ENCODE data around the gene BBS7. TPM values are rescaled to one million over a fixed set of nuclear protein-coding genes. Genes with fewer than 3 reads are reported as not detected.

BBS7 gene
- total RNA-seq, 4 donors from 2014 or later: 12.6 to 17.6 (median 14.0) TPM

- 20 to 46% methylated on average over 8 of the region's 8 CpGs for whole genome bisulfite sequencing, 2 donors (ENCODE audit: low coverage in 1 of 2)
- Histone ChIP-seq H3K4me3 (peak overlapping the region; percentile 74 to 83 (median 82)), H3K27ac (peak overlapping the region; percentile 80 to 92 (median 90)), H3K9me3 (no peaks in the 10 kb centered on the region), H3K4me1 (peaks cover 4 to 13% (median 8%) of the 10 kb centered on the region in 4 donors), H3K36me3 (peaks cover 0 to 19% (median 4%) of the 10 kb centered on the region in 4 donors), H3K27me3 (no peaks in the 10 kb centered on the region)
- in situ Hi-C loops (cut with MboI; ENCODE audit: low pct_ligation_motif_present in 1 of 4, low pct_unique_long_range_greater_than_20kb in 1 of 4, low sequenced_read_pairs in 3 of 4) (no loop called here), intact Hi-C loops (cut with DNase I; ENCODE audit: low total_unique reads) (no loop called here)
- DNase-seq: no peak
- no peak for TF ChIP-seq POLR2A (IDR thresholded peaks at IDR 0.05)
- no peak for TF ChIP-seq POLR2AphosphoS5 (IDR thresholded peaks at IDR 0.05)
- TF ChIP-seq EP300 (IDR thresholded peaks at IDR 0.05; ENCODE audit: low read depth): no peak
- no peak for TF ChIP-seq CTCF (IDR thresholded peaks at IDR 0.05)
These were observed 69.7 kb downstream of the BBS7 start for GRCh38 chr4:121800638-121800960.

DNA sequence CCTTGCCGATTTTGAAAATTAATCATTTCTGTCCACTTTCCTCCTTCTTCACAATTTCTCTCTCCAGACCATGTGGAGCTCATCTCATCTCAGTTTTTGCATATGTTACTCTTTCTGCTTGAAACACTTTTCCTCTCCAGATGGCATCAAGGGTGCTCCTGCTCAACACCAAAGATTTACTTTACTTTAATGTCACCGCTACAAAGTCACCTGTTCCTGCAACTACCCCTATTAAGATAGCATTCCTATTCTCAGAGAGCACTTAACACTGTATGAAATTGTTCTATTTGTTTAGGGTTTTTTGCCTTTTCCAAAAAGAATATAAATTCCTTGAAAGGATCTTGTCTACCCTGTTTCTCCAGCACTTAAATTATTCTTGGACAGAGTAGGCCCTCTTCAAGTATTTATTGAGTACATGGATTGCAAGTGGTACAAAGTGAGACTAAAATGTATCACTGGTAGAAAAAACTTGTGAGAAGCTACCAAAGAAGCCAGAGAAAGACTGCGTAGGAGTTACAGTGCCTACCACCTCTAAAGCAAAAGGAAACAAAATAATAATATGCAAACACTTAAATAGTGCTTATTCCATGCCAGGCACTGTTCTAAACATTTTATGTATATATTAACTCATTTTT lies 70.3 kb downstream of the BBS7 start:
- intact Hi-C loops (cut with DNase I; ENCODE audit: low total_unique reads): no loop called here
- Histone ChIP-seq H3K27ac (peak overlapping the region; percentile 80 to 92 (median 90)), H3K4me3 (peak overlapping the region in 1 of 4 donors; percentile 81), H3K4me1 (peaks cover 4 to 13% (median 8%) of the 10 kb centered on the region in 4 donors), H3K9me3 (no peaks in the 10 kb centered on the region), H3K27me3 (peaks cover 3% of the 10 kb centered on the region), H3K36me3 (peaks cover 0 to 19% (median 3%) of the 10 kb centered on the region in 4 donors)
- 89 to 96% methylated on average over 2 to 3 of the region's 3 CpGs for WGBS, 2 donors (ENCODE audit: low coverage in 1 of 2)
- TF ChIP-seq POLR2AphosphoS5 (IDR thresholded peaks at IDR 0.05) (no peak), EP300 (IDR thresholded peaks at IDR 0.05; ENCODE audit: low read depth) (no peak)
- DNase-seq: no peak
- in situ Hi-C loops (cut with MboI; ENCODE audit: low pct_ligation_motif_present in 1 of 4, low pct_unique_long_range_greater_than_20kb in 1 of 4, low sequenced_read_pairs in 3 of 4): no loop called here

DNA sequence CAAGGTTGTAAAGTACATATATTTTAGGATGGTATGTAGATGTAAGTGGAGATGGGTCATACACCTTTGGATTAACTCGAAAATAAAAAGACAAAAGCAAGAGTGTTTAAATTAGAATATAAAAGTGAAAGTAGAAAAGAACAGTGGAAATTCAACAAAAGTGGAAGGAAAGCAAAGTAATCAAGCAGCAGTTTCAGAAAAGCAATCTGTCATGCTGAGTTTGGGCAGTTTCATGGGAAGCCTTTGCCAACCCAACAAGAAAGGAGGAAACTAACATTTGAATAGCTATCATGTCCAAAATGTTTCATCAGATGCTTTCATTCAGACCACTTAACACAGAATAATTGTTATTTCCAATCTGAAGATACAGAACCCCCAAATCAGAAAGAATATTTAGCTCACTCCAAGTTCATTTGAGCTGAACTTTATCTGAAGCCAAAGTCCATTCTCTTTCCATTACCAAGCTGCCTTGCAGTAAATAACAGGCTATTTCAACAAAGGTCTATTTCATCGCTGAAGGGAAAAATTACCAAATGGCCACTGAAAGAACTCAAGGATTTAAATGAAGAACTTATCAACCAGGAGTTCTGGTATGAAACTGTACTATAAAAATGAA lies 71.0 kb downstream of the BBS7 start:
- TF ChIP-seq POLR2A (IDR thresholded peaks at IDR 0.05) (no peak), EP300 (IDR thresholded peaks at IDR 0.05; ENCODE audit: low read depth) (no peak), POLR2AphosphoS5 (IDR thresholded peaks at IDR 0.05) (no peak), CTCF (IDR thresholded peaks at IDR 0.05) (no peak)
- Histone ChIP-seq H3K9me3 (no peaks in the 10 kb centered on the region), H3K27me3 (peaks cover 3% of the 10 kb centered on the region), H3K4me3 (no peak overlapping the region), H3K27ac (peak overlapping the region in 1 of 4 donors; percentile 92), H3K36me3 (peaks cover 0 to 15% (median 0%) of the 10 kb centered on the region in 4 donors), H3K4me1 (peaks cover 4 to 13% (median 8%) of the 10 kb centered on the region in 4 donors)
- no peak for DNase-seq
- intact Hi-C loops (cut with DNase I; ENCODE audit: low total_unique reads): no loop called here
- 52 to 62% methylated on average over 2 of the region's 2 CpGs for WGBS, 2 donors (ENCODE audit: low coverage in 1 of 2)
- in situ Hi-C loops (cut with MboI; ENCODE audit: low pct_ligation_motif_present in 1 of 4, low pct_unique_long_range_greater_than_20kb in 1 of 4, low sequenced_read_pairs in 3 of 4): no loop called here

DNA sequence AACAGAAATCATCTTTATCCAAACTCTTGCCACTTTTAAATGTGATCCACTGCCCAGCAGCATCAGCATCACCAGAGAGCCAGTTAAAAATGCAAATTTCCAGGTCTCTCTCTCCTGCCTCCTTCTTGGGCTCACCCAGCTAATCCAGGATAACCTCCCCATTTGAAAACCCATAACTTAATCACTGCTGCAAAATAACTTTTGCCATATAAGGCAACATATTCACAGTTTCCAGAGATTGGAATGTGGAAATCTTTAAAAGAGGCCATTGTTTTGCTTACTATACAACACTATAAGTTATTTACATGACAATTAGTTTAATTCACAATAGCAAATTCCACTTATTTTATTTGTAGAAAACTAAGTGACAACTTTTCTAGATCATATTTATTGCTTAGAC lies 74.0 kb downstream of the BBS7 start:
- Histone ChIP-seq H3K27ac (no peak overlapping the region), H3K9me3 (no peaks in the 10 kb centered on the region), H3K4me1 (peaks cover 0 to 4% (median 0%) of the 10 kb centered on the region in 4 donors), H3K36me3 (no peaks in the 10 kb centered on the region), H3K4me3 (no peak overlapping the region), H3K27me3 (peaks cover 13% of the 10 kb centered on the region)
- TF ChIP-seq POLR2A (IDR thresholded peaks at IDR 0.05) (no peak), EP300 (IDR thresholded peaks at IDR 0.05; ENCODE audit: low read depth) (no peak), POLR2AphosphoS5 (IDR thresholded peaks at IDR 0.05) (no peak), CTCF (IDR thresholded peaks at IDR 0.05) (no peak)
- DNase-seq: no peak
- intact Hi-C loops (cut with DNase I; ENCODE audit: low total_unique reads) (no loop called here), in situ Hi-C loops (cut with MboI; ENCODE audit: low pct_ligation_motif_present in 1 of 4, low pct_unique_long_range_greater_than_20kb in 1 of 4, low sequenced_read_pairs in 3 of 4) (no loop called here)
